ENCODE data around the gene KCNQ5.

DNA sequence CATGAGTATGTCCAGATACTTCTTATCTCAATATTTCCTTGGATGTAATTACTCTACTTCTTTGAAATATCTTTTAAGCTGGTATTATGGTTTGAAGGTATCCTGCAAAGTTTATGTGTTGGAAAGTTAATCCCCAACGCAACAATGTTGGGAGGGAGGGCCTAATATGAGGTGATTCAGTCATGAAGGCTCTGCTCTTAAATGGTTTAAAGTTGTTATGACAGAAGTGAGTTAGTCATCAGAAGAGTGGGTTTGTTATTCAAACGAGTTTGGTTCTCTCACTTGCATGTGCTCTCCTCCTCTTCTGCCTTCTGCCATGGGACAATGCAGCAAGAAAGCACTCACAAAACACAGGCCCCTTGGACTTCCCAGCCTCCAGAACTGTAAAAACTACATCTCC, 176.3 kb downstream of the KCNQ5 start:
- TF ChIP-seq, protein P1, sequence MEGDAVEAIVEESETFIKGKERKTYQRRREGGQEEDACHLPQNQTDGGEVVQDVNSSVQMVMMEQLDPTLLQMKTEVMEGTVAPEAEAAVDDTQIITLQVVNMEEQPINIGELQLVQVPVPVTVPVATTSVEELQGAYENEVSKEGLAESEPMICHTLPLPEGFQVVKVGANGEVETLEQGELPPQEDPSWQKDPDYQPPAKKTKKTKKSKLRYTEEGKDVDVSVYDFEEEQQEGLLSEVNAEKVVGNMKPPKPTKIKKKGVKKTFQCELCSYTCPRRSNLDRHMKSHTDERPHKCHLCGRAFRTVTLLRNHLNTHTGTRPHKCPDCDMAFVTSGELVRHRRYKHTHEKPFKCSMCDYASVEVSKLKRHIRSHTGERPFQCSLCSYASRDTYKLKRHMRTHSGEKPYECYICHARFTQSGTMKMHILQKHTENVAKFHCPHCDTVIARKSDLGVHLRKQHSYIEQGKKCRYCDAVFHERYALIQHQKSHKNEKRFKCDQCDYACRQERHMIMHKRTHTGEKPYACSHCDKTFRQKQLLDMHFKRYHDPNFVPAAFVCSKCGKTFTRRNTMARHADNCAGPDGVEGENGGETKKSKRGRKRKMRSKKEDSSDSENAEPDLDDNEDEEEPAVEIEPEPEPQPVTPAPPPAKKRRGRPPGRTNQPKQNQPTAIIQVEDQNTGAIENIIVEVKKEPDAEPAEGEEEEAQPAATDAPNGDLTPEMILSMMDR (IDR thresholded peaks at IDR 0.05), result no peak
- TF ChIP-seq POLR2A (IDR thresholded peaks at IDR 0.05), result no peak
